ENCODE measurements around the gene TMEM86A. TPM values are rescaled to one million over a fixed set of nuclear protein-coding genes. Genes with fewer than 3 reads are reported as not detected.
A peak's percentile ranks its signal among the peaks of the same experiment; 100 is the strongest.
"Not testable (repeated sequence)": the region's sequence is repeated elsewhere in the genome, so short reads cannot be mapped to it uniquely, and the experiment has no call there.

Gene TMEM86A
- total RNA-seq, 2 donors from 2014 or later: 6.2 to 6.9 TPM

DNA sequence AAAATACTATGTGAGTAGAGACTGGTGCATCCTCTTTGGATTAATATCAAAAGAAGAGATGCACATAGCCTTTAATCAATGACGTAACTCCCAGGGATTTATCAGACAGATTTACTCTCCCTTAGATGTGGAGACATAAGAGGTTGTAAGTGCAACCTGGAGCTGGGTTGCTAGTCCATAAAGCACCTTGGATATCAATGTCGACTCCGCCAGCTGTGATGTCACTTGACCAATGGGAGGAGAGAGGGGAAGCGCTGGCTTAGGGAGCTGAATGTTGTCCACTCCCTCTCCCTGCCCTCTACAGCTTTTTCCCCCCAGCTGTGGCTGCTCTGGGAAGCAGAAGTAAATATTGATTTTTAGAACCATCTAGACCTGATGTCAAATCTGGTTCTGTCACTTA, 28.9 kb upstream of the TMEM86A start:
- Histone ChIP-seq H3K9ac (ENCODE audit: extremely low read depth, low read length, poor library complexity, severe bottlenecking) (no peak overlapping the region), H3K4me1 (ENCODE audit: control insufficient read depth, insufficient read depth, low read length) (no peaks in the 10 kb centered on the region), H3K36me3 (ENCODE audit: control insufficient read depth, insufficient read depth, low read length) (no peaks in the 10 kb centered on the region), H3K27ac (ENCODE audit: low read depth, low read length) (no peak overlapping the region), H3K4me3 (ENCODE audit: low read length) (no peak overlapping the region), H3K9me3 (ENCODE audit: control insufficient read depth, low read length) (no peaks in the 10 kb centered on the region), H3K27me3 (ENCODE audit: control insufficient read depth, insufficient read depth, low read length, poor library complexity, severe bottlenecking) (no peaks in the 10 kb centered on the region)
- H3K4me3 Mint-ChIP-seq: no peak overlapping the region
- H3K9me3 Mint-ChIP-seq: no peaks in the 10 kb centered on the region
- H3K27me3 Mint-ChIP-seq (ENCODE audit: insufficient read depth): peaks cover 5% of the 10 kb centered on the region
- H3K36me3 Mint-ChIP-seq (ENCODE audit: low read depth): no peaks in the 10 kb centered on the region
- H3K27ac Mint-ChIP-seq: no peak overlapping the region
- 70 to 78% methylated on average over 2 to 4 of the region's 4 CpGs for whole genome bisulfite sequencing, 2 experiments (ENCODE audit: insufficient coverage in 1 of 2, insufficient read length in 1 of 2)
- TF ChIP-seq, protein P1, sequence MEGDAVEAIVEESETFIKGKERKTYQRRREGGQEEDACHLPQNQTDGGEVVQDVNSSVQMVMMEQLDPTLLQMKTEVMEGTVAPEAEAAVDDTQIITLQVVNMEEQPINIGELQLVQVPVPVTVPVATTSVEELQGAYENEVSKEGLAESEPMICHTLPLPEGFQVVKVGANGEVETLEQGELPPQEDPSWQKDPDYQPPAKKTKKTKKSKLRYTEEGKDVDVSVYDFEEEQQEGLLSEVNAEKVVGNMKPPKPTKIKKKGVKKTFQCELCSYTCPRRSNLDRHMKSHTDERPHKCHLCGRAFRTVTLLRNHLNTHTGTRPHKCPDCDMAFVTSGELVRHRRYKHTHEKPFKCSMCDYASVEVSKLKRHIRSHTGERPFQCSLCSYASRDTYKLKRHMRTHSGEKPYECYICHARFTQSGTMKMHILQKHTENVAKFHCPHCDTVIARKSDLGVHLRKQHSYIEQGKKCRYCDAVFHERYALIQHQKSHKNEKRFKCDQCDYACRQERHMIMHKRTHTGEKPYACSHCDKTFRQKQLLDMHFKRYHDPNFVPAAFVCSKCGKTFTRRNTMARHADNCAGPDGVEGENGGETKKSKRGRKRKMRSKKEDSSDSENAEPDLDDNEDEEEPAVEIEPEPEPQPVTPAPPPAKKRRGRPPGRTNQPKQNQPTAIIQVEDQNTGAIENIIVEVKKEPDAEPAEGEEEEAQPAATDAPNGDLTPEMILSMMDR (conservative IDR thresholded peaks at IDR 0.05): no peak
- peaks cover 11% of the 10 kb centered on the region for H3K4me1 Mint-ChIP-seq
- peak; percentile 59 for DNase-seq

DNA sequence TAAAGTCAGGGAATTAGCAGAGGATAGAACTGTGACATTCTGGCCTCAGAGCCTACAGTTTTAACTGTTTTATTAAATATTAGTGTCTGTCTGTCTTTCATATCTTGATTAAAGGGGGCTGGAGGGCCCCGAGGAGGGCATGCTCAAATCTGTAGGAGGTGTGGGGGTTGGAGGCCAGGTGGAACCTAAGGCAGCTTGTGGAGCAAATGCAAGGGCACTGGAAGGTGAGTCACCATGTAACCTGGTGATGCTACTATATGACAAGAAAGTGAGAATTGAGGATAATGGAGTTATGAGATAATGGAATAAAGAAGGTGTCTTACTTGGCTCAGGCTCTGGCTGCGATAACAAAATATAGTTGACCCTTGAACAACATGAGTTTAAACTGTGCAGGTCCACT, 27.3 kb upstream of the TMEM86A start:
- H3K27me3 ChIP-seq (ENCODE audit: control insufficient read depth, insufficient read depth, low read length, poor library complexity, severe bottlenecking): no peaks in the 10 kb centered on the region
- no peak overlapping the region for H3K27ac Mint-ChIP-seq
- no peaks in the 10 kb centered on the region for H3K36me3 ChIP-seq (ENCODE audit: control insufficient read depth, insufficient read depth, low read length)
- H3K36me3 Mint-ChIP-seq (ENCODE audit: low read depth): no peaks in the 10 kb centered on the region
- peaks cover 11% of the 10 kb centered on the region for H3K4me1 Mint-ChIP-seq
- H3K9me3 ChIP-seq (ENCODE audit: control insufficient read depth, low read length): no peaks in the 10 kb centered on the region
- no peaks in the 10 kb centered on the region for H3K4me1 ChIP-seq (ENCODE audit: control insufficient read depth, insufficient read depth, low read length)
- no peak for DNase-seq
- no peaks in the 10 kb centered on the region for H3K9me3 Mint-ChIP-seq
- H3K4me3 Mint-ChIP-seq: no peak overlapping the region
- H3K4me3 ChIP-seq (ENCODE audit: low read length): no peak overlapping the region
- no peak overlapping the region for H3K9ac ChIP-seq (ENCODE audit: extremely low read depth, low read length, poor library complexity, severe bottlenecking)
- no peaks in the 10 kb centered on the region for H3K27me3 Mint-ChIP-seq (ENCODE audit: insufficient read depth)
- no peak overlapping the region for H3K27ac ChIP-seq (ENCODE audit: low read depth, low read length)
- TF ChIP-seq, protein P1 (conservative IDR thresholded peaks at IDR 0.05): no peak
- WGBS, 2 experiments (ENCODE audit: insufficient coverage in 1 of 2, insufficient read length in 1 of 2): 80 to 95% methylated on average over 2 of the region's 2 CpGs

DNA sequence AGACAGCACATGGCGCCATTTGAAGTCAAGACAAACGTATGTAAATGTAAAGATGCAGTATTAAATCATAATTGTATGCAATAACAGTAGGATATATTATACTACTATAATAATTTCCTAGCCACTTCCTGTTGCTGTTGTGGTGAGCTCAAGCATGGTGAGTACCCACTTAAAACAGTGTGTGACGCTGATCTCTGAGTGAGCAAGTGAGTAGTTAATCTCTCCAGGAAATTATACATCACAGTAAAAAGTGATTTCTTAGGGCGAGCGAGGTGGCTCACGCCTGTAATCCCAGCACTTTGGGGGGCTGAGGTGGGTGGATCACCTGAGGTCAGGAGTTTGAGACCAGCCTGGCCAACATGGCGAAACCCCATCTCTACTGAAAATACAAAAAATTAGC, 26.4 kb upstream of the TMEM86A start:
- not testable (repeated sequence) for H3K4me1 ChIP-seq (ENCODE audit: control insufficient read depth, insufficient read depth, low read length); H3K27ac ChIP-seq (ENCODE audit: low read depth, low read length); H3K9me3 Mint-ChIP-seq; H3K4me1 Mint-ChIP-seq; H3K27ac Mint-ChIP-seq; H3K36me3 Mint-ChIP-seq (ENCODE audit: low read depth); H3K4me3 Mint-ChIP-seq; H3K9me3 ChIP-seq (ENCODE audit: control insufficient read depth, low read length); H3K9ac ChIP-seq (ENCODE audit: extremely low read depth, low read length, poor library complexity, severe bottlenecking); H3K27me3 Mint-ChIP-seq (ENCODE audit: insufficient read depth); H3K36me3 ChIP-seq (ENCODE audit: control insufficient read depth, insufficient read depth, low read length); H3K27me3 ChIP-seq (ENCODE audit: control insufficient read depth, insufficient read depth, low read length, poor library complexity, severe bottlenecking); DNase-seq; H3K4me3 ChIP-seq (ENCODE audit: low read length)
- 100% methylated on average over 5 of the region's 7 CpGs; no CpG with 5 or more reads in 1 of the 2 experiments for WGBS, 2 experiments (ENCODE audit: insufficient coverage in 1 of 2, insufficient read length in 1 of 2)

DNA sequence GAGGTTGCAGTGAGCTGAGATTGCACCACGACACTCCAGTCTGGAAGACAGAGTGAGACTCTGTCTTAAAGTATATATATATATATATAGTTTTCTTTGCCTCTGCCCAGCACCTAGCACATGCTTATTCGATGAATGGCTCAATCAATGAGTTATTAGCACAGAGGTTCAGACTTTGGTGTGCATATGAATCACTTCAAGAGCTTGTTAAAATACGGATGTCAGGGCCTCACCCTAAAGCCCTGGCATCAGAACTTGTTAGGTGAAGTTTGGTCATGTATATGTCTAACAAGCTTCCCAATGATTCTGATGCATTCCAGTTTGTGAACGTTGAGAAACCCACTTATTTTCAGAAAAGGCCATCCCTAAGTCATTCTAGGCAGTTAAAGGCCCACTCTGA, 21.8 kb upstream of the TMEM86A start:
- WGBS, 2 experiments (ENCODE audit: insufficient coverage in 1 of 2, insufficient read length in 1 of 2): 91 to 95% methylated on average over 2 to 3 of the region's 4 CpGs
- no peak overlapping the region for H3K9ac ChIP-seq (ENCODE audit: extremely low read depth, low read length, poor library complexity, severe bottlenecking)
- TF ChIP-seq, protein P1 (conservative IDR thresholded peaks at IDR 0.05): no peak
- no peaks in the 10 kb centered on the region for H3K9me3 ChIP-seq (ENCODE audit: control insufficient read depth, low read length)
- no peaks in the 10 kb centered on the region for H3K27me3 Mint-ChIP-seq (ENCODE audit: insufficient read depth)
- no peaks in the 10 kb centered on the region for H3K9me3 Mint-ChIP-seq
- DNase-seq: no peak
- no peaks in the 10 kb centered on the region for H3K4me1 ChIP-seq (ENCODE audit: control insufficient read depth, insufficient read depth, low read length)
- H3K36me3 Mint-ChIP-seq (ENCODE audit: low read depth): no peaks in the 10 kb centered on the region
- no peak overlapping the region for H3K27ac ChIP-seq (ENCODE audit: low read depth, low read length)
- H3K27me3 ChIP-seq (ENCODE audit: control insufficient read depth, insufficient read depth, low read length, poor library complexity, severe bottlenecking): no peaks in the 10 kb centered on the region
- no peaks in the 10 kb centered on the region for H3K4me1 Mint-ChIP-seq
- no peak overlapping the region for H3K27ac Mint-ChIP-seq
- no peak overlapping the region for H3K4me3 Mint-ChIP-seq
- H3K4me3 ChIP-seq (ENCODE audit: low read length): no peak overlapping the region
- H3K36me3 ChIP-seq (ENCODE audit: control insufficient read depth, insufficient read depth, low read length): no peaks in the 10 kb centered on the region

Data from endodermal cell (in vitro differentiated cells).